BJ (cell line): ENCODE results near the gene MRPL28. TPM values are rescaled to one million over a fixed set of nuclear protein-coding genes. Genes with fewer than 3 reads are reported as not detected.
A peak's percentile ranks its signal among the peaks of the same experiment; 100 is the strongest.

Experiments
- CTCF ChIA-PET: fragments of 350-600 bp; formaldehyde crosslinking; extraction: SDS; loops from one replicate; lab custom pipeline; 2021; ENCODE audit warnings: antibody characterized with exemption, inconsistent platforms; lab: Yijun Ruan, JAX
- POLR2A ChIA-PET: fragments of 300-600 bp; sonication (Branson Sonifier 250); formaldehyde crosslinking; extraction: SDS; loops from one replicate; lab custom pipeline; 2021; ENCODE audit warnings: antibody characterized with exemption; lab: Charles Lee
- DNase-seq: peaks from one replicate; pipeline ENCODE4 v3.0.0-alpha.2; 2011; ENCODE audit warnings: low read depth
- H3K27me3 ChIP-seq: 2 replicates; pipeline ENCODE4 v1.6.0; 2011; ENCODE audit warnings: low read length; ENCODE audit not compliant: control insufficient read depth, insufficient read depth
- H3K36me3 ChIP-seq: 2 replicates; pipeline ENCODE4 v1.5.1; 2011; ENCODE audit warnings: low read length; ENCODE audit not compliant: control insufficient read depth, insufficient read depth
- H3K4me3 ChIP-seq: 2 replicates; pipeline ENCODE4 v1.5.1; 2011; ENCODE audit warnings: low read depth, mild to moderate bottlenecking, control low read depth, low read length
- CTCF ChIP-seq: IDR thresholded peaks from 2 replicates; pipeline ENCODE4 v1.5.1; 2011; ENCODE audit warnings: low read depth, mild to moderate bottlenecking, control low read depth, inconsistent platforms, low read length, moderate library complexity; ENCODE audit not compliant: insufficient read depth
- polyA plus RNA-seq: library from polyadenylated mRNA; depleted of rRNA; stranded (reverse); fragments of >200 nt; gene quantifications from 2 replicates; pipeline ENCODE4 v1.2.3, GENCODE V29; 2011

MRPL28 gene
- polyA plus RNA-seq, 1 experiment = 188 TPM

GRCh38 chr16:370979-371514 lies 709 bp upstream of the MRPL28 start:
- no peak for TF ChIP-seq CTCF
- POLR2A ChIA-PET = no interaction called here
- H3K27me3 ChIP-seq = no peaks in the 10 kb centered on the region
- peaks cover 43% of the 10 kb centered on the region for H3K36me3 ChIP-seq
- CTCF ChIA-PET = interaction anchor here (1.0 to 1.9 kb wide), 3 partner anchors 9 to 27 kb away, joined by 3 to 10 read pairs (median 4); no protein-coding TSS in a partner anchor
- no peak overlapping the region for H3K4me3 ChIP-seq
- no peak for DNase-seq

GRCh38 chr16:369866-370436 lies 387 bp downstream of the MRPL28 start:
- TF ChIP-seq CTCF = no peak
- Histone ChIP-seq H3K4me3 (peak overlapping the region; percentile 42), H3K36me3 (peaks cover 38% of the 10 kb centered on the region), H3K27me3 (no peaks in the 10 kb centered on the region)
- CTCF ChIA-PET = interaction anchor here (1.0 to 1.9 kb wide), 2 partner anchors 8 to 28 kb away, joined by 3 to 10 read pairs; no protein-coding TSS in a partner anchor
- DNase-seq = no peak
- POLR2A ChIA-PET = no interaction called here

GRCh38 chr16:369275-369865 lies 968 bp downstream of the MRPL28 start:
- Histone ChIP-seq H3K27me3 (no peaks in the 10 kb centered on the region), H3K36me3 (peaks cover 34% of the 10 kb centered on the region), H3K4me3 (peak overlapping the region; percentile 42)
- ChIA-PET CTCF (no interaction called here), POLR2A (no interaction called here)
- TF ChIP-seq CTCF = no peak
- DNase-seq = no peak

- TF ChIP-seq CTCF = no peak
- no peaks in the 10 kb centered on the region for H3K27me3 ChIP-seq
- ChIA-PET POLR2A (no interaction called here), CTCF (no interaction called here)
- DNase-seq = no peak
- H3K4me3 ChIP-seq = no peak overlapping the region
- peaks cover 31% of the 10 kb centered on the region for H3K36me3 ChIP-seq
Measured at GRCh38 chr16:368388-369158, 1.8 kb downstream of the MRPL28 start.

- TF ChIP-seq CTCF = no peak
- CTCF ChIA-PET = no interaction called here
- H3K36me3 ChIP-seq = peaks cover 28% of the 10 kb centered on the region
- H3K4me3 ChIP-seq = no peak overlapping the region
- POLR2A ChIA-PET = no interaction called here
- H3K27me3 ChIP-seq = no peaks in the 10 kb centered on the region
- DNase-seq = no peak
Measured at GRCh38 chr16:367333-367903, 2.9 kb downstream of the MRPL28 start.
